GM21723 (cell line): ENCODE measurements around the gene CR1.
A peak's percentile ranks its signal among the peaks of the same experiment; 100 is the strongest.
"Not testable (repeated sequence)": the region's sequence is repeated elsewhere in the genome, so short reads cannot be mapped to it uniquely, and the experiment has no call there.

Experiments
- ATAC-seq: cut with Tn5 transposase; IDR thresholded peaks from one replicate; pipeline ENCODE4 v1.9.1; 2021; ENCODE audit warnings: mild to moderate bottlenecking, moderate library complexity; ENCODE audit not compliant: unreplicated experiment

Gene CR1

DNA sequence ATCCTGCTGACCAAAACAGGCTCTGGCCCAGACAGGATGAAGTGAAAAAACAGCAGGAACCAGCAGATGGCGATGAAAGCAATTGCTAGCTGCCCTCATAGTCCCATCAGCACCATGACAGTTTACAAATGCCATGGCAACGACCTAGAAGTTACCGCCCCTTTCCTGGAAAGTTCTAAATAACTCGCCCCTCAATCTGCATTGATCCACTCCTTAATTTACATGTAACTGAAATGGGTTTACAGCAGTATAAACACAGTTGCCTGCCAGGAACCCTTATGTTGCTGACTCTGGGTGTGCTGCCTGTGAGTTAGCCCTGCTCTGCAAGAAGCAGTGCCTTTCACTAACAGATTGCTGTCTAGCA lies 83.5 kb downstream of the CR1 start:
- ATAC-seq: peak; percentile 92

DNA sequence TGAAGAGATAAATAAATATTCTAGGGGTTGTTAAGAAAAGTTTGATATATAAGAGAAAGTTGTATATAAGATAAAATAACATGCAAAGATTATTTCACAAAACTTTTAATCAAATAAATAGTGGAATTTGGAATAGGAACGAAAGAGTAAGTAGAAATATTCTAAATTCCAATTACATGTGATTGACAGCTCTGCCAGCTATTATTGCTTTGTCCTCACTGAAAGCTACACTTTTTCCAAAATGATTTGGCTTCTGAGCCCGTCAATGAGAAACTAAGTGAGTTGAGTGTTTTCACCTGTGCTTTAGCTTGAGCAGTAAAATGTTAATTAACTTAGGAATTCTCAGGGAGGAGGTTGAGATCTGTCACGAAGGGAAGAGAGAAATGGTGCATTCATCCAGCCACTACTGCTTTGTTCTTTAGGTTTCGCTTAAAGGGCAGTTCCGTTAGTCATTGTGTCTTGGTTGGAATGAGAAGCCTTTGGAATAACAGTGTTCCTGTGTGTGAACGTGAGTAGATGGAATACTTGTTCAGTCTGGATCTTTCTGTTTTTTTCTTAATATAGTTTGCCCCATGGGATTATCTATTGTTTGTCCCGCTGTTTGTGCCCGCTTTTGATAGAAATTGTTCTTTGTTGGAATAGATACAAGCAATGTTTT lies 85.7 kb downstream of the CR1 start:
- ATAC-seq: no peak

DNA sequence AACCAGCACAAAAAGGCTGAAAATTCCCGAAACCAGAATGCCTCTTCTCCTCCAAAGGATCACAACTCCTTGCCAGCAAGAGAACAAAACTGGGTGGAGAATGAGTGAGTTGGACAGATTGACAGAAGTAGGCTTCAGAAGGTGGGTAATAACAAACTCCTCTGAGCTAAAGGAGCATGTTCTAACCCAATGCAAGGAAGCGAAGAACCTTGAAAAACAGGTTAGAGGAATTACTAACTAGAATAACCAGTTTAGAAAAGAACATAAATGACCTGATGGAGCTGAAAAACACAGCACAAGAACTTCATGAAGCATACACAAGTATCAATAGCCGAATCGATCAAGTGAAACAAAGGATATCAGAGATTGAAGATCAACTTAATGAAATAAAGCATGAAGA lies 93.5 kb downstream of the CR1 start:
- ATAC-seq: not testable (repeated sequence)

DNA sequence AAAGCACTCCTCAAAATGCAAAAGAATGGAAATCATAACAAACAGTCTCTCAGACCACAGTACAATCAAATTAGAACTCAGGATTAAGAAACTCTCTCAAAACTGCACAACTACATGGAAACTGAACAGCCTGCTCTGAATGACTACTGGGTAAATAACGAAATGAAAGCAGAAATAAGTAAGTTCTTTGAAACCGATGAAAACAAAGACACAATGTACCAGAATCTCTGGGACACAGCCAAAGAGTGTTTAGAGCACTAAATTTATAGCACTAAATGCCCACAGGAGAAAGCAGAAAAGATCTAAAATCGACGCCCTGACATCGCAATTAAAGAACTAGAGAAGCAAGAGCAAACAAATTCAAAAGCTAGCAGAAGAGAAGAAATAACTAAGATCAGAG lies 95.2 kb downstream of the CR1 start:
- not testable (repeated sequence) for ATAC-seq

DNA sequence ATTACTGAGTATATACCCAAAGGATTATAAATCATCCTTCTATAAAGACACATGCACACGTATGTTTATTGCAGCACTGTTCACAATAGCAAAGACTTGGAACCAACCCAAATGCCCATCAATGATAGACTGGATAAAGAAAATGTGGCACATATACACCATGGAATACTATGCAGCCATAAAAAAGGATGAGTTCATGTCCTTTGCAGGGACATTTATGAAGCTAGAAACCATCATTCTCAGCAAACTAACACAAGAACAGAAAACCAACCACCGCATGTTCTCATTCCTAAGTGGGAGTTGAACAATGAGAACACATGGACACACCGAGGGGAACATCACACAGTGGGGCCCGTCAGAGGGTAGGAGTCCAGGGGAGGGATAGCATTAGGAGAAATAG lies 98.1 kb downstream of the CR1 start:
- ATAC-seq: not testable (repeated sequence)

DNA sequence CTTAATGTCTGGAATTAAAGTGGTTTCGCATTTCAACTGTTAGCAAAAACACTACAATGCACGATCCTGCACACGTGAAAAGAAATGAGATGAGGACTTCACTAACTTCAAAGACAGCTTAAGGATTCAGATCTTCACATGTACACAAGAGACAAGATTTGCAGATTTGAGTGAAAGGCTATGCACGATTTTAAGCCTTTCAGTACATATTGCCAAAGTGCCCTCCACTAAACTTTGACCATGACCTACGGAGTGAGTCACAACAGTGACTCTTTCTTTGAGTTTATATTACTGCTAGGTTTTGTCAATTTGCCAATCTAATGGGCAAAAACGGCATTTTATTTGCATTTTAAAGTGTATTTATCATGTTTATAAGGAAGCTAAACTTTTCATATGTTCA lies 107.8 kb downstream of the CR1 start:
- no peak for ATAC-seq

DNA sequence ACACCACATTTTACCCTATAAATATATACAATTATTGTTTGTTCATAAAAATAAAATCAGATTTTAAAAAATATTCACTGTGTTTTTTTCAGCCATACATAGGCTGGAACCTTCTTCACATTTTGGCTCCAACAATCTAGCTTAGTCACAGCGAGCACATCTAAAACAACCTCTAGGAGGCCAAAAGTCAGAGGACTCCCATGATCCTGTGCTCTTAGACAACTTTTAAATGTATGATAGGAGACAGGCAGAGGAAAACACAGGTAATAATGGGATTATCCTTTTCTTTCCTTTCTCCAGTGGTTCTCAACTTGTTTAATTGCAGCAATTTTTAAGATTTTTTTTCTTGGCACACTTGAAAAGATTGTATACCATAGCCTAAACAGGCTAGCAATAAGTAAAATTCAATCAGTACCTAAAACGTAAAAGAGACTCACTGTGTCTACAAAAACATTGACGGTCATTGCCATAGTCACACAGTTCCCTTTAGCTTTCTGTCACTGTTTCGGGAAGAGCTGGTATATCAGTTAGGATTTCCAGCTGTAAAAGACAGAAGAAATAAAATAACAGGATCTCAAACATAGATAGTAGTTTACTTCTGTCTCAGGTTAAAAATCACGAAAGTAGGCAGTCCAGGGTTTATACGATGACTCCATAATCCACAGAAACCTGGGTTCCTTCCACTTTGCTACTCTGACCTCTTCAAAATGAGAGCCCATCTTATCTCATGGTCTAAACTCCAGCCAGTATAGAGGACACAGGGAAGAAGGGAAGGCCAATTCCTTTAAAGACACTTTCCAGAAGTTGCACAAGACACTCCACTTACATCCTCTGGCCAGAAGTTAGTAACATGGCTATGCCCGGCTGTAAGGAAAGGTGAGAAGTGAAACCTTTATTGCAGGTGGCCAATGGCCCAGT lies 109.7 kb downstream of the CR1 start:
- no peak for ATAC-seq

DNA sequence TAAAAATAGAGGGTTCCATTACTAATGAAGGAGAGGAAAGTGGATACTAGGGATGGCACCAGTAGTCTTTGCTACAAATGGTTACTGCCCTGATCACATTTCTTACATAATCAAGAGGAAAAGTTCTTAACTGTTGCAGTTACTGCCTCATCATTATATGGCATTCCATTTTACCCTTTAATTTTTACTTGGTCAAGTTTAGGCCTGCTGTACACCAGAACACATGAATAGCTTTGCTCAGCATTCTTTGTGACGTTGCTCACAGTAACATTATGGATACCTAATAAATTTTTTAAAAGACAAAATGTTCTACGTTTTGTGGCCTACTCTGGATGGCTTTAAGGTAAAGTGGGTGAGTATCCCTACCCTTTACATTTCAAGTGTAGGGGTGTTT lies 110.4 kb downstream of the CR1 start:
- no peak for ATAC-seq

DNA sequence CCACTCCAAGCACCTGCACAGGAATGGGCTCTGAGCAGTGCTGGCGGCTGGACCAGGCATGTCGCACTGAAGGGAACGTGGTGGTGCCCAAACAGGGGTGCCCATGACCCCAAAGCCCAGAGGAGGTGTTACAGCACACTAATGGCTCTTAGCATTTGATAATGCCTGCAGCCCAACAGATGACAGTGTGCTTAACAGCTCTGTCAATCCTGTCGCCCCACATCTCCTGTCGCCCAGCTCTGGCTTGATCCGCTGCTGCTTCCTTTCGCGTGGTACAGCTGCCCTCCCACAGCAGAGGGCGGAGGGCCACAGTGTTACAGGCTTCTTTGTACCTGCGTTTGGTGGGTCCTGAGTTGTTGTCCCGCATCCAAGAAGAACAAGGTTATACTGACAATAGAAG lies 116.8 kb downstream of the CR1 start:
- no peak for ATAC-seq

DNA sequence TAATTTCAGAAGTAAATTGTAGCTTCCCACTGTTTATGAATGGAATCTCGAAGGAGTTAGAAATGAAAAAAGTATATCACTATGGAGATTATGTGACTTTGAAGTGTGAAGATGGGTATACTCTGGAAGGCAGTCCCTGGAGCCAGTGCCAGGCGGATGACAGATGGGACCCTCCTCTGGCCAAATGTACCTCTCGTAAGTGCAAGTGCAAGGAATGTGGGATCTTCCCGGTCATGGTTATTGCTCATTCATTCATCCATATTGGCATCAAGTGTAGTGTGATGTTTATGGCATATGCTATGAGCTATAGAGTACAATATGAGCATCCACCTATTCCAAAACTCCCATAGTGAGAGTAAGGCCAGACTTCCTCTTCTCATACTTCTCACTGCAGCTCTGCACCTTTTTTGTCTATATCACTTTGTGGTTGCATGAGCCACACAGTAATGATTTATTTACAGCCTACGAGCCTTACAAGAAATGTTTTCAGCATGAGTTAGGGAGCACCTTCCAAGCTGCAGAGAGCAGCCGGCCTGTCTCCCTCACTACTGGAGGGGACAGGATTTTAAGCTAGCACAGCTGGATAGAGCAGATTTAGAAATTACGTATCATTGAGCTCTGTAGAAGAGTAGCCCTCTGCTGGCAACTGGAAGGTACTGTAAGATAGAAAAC lies 124.0 kb downstream of the CR1 start:
- ATAC-seq: peak; percentile 89

DNA sequence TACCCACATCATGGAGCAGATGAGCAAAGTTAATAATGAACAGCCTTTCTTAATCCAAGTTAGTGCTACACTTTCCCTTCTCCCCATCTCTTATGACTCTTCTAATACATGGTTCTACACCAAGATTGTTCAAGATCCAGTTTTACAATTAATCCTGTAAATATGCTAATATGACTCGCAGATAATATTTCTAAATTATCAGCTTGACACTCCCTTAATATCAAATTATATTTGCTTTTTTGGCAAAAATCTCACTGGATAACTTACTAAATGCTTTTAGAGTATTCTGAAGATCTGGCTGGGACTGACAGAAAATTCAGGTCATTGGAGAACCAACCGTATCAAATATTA lies 124.6 kb downstream of the CR1 start:
- ATAC-seq: no peak

DNA sequence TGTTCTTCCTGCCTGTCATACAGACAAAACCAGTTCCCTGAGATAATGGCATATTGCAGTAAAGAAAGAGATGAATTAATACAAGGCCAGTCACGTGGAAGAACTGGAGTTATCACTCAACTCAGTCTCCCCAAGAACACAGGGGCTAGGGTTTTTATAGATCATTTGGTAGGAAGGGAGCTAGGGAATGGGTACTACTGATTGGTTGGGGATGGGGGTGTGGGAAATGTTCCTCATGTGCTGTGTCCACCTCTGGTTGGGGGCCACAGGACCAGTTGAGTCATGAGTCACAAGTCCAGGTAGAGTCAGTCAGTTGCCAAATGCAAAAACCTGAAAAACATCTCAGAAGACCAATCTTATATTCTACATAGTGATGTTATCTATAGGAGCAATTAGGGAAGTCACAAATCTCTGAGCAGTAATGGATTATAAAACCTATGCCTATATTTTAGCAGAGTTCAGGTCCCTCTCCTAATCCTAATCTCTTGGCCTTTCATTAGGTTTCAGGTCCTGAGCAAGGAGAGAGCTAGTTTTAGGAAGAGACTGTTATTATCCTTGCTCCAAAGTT lies 129.6 kb downstream of the CR1 start:
- ATAC-seq: not testable (repeated sequence)

DNA sequence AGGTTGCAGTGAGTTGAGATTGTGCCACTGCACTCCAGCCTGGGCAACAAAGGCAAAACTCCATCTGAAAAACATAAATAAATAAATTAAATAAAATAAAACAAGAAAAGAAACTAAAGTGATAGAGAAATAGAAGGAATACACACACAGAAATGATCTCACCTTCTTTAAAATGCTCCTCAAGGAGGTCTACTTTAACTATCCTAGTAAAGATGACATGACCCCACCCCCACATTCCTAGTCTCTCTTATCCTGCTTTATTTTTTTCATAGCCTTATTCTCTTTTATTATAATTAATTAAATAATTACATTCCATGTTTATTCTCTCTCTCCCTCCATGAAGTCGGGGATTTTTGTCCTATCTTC lies 131.0 kb downstream of the CR1 start:
- ATAC-seq: no peak

DNA sequence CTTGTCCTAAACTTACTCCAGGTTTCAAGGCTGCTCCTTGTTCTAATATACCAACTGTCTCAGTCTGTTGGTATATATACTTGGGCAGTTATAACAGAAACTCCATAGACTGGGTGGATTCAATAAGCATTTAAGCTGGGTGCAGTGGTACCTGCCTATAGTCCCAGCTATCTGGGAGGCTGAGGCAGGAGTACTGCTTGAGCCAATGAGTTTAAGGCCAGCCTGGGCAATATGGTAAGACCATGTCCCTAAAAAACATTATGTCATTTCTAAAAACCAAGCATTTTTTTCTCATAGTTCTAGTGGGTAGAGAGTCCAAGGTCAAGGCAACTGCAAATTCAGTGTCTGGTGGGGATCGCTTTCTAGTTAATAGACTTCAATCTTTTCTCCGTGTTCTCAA lies 131.5 kb downstream of the CR1 start:
- no peak for ATAC-seq

DNA sequence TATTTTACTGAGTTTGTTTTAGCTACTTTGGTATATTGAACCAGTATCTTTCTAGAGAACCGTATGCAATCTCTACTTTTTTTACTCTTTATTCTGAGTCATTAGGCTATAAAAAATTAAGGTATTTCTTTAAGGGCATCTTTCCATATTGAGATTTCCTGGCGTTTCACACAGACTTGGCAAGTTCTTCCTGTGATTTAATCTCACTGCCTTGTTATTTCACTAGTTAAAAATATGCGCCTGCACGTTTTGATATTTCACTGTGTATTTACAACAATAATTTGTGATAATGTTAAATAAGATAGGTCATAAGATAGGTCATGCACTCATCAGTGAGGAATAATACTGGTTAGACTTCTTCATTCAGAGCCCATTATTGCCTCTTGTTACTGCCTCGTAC lies 132.8 kb downstream of the CR1 start:
- ATAC-seq: no peak

DNA sequence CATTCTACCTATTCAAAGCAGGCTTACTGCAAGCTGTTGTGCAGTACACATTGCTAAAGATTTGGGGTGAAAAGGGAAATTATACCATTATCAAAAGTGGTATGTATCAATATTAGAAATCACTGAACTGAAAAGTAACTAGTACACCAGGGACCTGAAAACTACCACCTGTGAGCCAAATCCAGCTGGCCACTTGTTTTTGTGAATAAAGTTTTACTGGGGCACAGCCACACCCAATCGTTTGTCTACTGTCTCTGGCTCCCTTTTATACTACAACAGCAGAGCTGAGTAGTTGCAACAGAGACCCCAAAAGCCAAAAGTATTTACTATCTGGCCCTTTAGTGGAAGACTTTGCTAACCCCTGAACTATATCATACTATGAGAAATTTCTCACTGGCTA lies 135.2 kb downstream of the CR1 start:
- ATAC-seq: no peak

DNA sequence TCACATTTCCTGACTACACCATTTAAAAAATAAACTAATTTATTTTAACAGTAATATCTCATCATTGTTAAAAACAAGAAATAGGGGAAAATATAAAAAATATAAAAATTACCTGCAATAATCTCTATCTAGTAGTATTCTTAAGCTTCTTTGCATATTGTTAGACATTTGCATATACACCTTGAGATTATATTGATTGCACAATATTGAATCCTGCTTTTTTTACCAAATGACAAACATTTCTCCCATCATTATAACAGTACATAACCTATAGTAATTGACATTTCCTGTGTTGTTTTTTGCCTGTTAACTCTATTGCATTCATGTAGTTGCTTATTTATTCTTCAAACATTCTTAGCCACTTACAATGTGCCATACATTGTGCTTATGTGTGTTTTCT lies 137.3 kb downstream of the CR1 start:
- no peak for ATAC-seq

DNA sequence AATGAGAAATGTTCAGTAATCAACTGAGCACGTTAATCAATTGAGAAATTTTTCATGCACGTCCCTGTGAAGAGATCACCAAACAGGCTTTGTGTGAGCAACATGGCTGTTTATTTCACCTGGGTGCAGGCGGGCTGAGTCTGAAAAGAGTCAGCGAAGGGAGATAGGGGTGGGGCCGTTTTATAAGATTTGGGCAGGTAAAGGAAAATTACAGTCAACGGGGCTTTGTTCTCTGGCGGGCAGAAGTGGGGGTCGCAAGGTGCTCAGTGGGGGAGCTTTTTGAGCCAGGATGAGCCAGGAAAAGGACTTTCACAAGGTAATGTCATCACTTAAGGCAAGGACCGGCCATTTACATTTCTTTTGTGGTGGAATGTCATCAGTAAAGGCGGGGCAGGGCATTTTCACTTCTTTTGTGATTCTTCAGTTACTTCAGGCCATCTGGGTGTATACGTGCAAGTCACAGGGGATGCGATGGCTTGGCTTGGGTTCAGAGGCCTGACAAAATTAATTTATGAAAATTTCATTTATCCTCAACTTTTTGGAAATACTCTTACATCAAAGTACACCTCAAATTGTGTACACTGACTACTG lies 137.8 kb downstream of the CR1 start:
- ATAC-seq: not testable (repeated sequence)

DNA sequence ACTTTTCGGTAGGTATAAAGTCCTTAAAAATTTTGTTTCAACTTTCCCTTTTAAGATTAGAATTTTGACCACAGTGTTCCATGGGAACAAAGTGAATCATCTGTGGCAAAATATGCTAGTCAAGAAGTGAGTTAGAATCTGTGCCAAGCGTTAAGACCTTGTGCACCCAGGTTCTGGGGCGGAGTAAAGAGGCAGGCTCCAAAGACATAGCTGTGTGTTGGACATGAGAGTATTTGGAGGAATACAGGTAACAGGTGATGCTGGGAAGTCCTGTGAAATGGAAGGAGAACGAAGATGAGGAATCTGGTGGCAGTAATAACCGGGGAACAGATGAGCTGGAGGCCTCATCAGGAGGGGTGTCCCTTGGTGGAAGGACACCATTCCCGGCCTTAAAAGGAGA lies 138.3 kb downstream of the CR1 start:
- ATAC-seq: not testable (repeated sequence)

DNA sequence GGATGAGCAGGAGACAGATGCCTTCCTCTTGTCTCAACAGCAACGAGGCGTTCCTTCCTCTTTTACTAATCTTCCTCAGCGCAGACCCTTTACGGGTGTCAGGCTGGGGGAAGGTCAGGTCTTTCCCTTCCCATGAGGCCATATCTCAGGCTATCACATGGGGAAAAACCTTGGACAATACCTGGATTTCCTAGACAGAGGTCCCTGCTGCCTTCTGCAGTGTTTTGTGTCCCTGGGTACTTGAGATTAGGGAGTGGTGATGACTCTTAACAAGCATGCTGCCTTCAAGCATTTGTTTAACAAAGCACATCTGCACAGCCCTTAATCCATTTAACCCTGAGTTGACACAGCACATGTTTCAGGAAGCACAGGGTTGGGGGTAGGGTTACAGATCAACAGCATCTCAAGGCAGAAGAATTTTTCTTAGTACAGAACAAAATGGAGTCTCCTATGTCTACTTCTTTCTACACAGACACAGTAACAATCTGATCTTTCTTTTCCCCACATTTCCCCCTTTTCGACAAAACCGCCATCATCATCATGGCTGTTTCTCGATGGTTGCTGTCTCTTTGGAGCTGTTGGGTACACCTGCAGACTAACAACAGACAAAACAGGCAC lies 139.7 kb downstream of the CR1 start:
- not testable (repeated sequence) for ATAC-seq
